Activated CD4-positive, alpha-beta T cell treated with anti-CD3 and anti-CD28 coated beads for 36 hours (primary cell): ENCODE measurements around the gene SPDYA. TPM values are rescaled to one million over a fixed set of nuclear protein-coding genes. Genes with fewer than 3 reads are reported as not detected.

ENCODE experiments used
- total RNA-seq, 2 experiments: library from RNA; stranded (reverse); gene quantifications; one replicate each; pipeline ENCODE4 v1.2.3, GENCODE V29; 2021

Gene SPDYA
- total RNA-seq, 2 experiments from 2014 or later, result 0.93 to 1.2 TPM

Other genes starting within 250 kb of the SPDYA start
- gene PPP1CB, start 59.0 kb upstream of the SPDYA start, total RNA-seq, result 100 to 1,000 TPM; 153 to 213 TPM
- 10 to 100 TPM; 22.0 to 22.2 TPM for gene TRMT61B, start 59.5 kb downstream of the SPDYA start, total RNA-seq
- 100 to 1,000 TPM; 109 to 170 TPM for gene WDR43, start 83.8 kb downstream of the SPDYA start, total RNA-seq
- 1 to 10 TPM; 2.7 to 3.3 TPM for gene TOGARAM2, start 170.5 kb downstream of the SPDYA start, total RNA-seq